ENCODE measurements around the gene TMEM183A.

GRCh38 chr1:203056012-203056411, 48.8 kb downstream of the TMEM183A start:
- TF ChIP-seq CTCF (IDR thresholded peaks at IDR 0.05; ENCODE audit: poor library complexity), result no peak
- no peak for TF ChIP-seq EZH2phosphoT487 (IDR thresholded peaks at IDR 0.05; ENCODE audit: low read depth, severe bottlenecking, unreplicated experiment)
